GM10266 (cell line): ENCODE data around the gene PRCC.

ENCODE experiments used
- DNase-seq: peaks from one replicate; pipeline ENCODE4 v3.0.0; 2012; ENCODE audit errors: extremely low spot score
- TF ChIP-seq, protein P1 (sequence below): IDR thresholded peaks from 2 replicates; pipeline ENCODE4 v1.5.1; 2012; ENCODE audit warnings: mild to moderate bottlenecking, low read depth; ENCODE audit not compliant: control insufficient read depth, insufficient read depth; ENCODE audit errors: missing control alignments

Gene PRCC

DNA sequence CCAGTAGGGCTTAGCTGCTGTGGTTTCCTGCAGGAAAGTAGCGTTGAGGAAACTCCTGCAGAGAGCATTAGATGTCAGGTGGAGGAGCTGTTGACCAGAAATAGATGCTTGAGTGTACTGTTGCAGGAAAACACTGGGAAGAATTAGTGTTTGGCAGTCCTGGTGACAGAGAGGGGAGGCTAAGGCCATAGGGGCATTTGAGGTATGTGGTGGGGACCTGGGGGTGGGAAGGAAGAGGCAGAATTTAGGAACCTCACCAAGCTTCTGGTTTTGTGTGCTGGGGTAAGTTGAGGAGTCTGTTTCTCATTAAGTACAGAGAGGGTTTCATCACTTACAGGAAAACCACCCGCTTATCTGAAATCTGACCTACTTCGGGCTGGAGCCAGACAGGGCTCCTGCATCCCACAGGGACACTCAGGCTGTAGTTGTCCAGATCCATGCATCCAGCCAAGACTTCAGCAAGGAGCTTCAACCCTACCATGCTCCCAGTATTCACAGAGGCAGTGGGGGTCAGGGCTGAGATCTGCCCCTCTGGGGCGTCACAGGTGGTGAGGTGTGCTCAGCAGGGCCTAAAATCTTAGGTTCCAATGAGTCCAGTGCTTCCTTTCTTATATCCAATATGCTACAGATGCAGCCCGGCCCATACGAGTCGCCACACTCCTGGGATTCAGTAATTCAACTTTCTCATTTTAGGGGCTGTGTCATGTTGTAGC lies 34.2 kb downstream of the PRCC start:
- DNase-seq = no peak
- TF ChIP-seq, protein P1, sequence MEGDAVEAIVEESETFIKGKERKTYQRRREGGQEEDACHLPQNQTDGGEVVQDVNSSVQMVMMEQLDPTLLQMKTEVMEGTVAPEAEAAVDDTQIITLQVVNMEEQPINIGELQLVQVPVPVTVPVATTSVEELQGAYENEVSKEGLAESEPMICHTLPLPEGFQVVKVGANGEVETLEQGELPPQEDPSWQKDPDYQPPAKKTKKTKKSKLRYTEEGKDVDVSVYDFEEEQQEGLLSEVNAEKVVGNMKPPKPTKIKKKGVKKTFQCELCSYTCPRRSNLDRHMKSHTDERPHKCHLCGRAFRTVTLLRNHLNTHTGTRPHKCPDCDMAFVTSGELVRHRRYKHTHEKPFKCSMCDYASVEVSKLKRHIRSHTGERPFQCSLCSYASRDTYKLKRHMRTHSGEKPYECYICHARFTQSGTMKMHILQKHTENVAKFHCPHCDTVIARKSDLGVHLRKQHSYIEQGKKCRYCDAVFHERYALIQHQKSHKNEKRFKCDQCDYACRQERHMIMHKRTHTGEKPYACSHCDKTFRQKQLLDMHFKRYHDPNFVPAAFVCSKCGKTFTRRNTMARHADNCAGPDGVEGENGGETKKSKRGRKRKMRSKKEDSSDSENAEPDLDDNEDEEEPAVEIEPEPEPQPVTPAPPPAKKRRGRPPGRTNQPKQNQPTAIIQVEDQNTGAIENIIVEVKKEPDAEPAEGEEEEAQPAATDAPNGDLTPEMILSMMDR = no peak

DNA sequence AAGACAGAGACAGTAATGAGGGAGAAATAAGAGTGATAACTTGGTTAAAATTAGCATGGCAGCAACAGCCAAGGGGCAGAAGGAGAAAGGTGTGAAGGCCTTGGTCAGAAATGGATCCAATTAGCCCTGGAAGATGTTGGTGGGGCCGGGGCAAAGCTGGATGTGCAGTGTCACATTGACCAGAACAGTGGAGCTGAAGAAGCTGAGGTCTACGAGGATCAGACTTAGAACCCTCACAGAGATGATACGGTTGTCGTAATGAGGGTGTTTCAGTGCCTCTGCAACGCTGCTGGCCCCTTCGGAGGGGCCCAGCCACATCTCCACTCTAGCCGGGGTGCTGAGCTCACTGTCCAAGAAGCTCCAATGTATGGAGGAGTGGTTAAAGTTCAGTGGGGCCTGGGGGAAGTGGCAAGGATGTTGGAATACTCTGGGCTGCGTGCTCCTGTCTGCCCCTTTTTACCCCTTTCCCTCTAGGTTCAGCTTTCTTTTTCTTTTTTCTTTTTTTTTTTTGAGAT lies 35.1 kb downstream of the PRCC start:
- no peak for DNase-seq

DNA sequence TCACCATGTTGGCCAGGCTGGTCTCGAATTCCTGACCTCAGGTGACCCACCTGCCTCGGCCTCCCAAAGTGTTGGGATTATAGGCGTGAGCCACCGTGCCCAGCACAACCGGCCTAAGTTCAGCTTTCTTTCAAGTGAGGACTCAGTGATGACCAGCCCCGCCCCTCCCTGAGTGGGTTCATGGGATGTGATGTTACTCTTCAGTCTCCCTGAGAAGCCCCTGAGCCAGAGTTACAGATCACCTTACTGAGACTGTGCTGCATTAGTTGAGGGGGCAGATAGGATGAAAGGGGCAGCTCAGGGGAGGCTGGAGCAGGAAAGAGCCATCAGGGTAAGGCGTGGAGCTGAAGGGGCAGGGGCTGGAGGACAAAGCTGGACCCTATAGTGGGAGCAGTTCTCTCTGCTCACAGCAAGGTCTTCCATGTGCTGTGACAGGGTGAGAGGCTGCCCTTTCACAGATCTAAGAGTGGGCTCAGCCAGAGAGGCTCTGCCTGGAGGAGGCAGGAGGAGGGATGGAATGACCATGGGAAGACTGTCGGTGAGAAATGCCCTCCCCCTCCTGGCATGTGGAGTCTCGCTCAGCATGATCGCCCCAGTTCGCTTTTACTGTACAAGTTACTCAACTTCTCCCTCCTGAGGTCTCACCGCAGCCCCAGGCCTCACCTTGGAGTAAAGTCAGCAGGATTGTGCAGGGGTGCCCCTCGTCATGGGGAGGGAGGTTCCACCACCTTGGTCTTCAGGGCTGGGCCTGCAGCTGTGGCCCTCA lies 35.9 kb downstream of the PRCC start:
- DNase-seq = no peak
- TF ChIP-seq, protein P1 = no peak

More for the DNA sequence above, 35.1 kb downstream of the PRCC start:
- TF ChIP-seq, protein P1 = no peak

DNA sequence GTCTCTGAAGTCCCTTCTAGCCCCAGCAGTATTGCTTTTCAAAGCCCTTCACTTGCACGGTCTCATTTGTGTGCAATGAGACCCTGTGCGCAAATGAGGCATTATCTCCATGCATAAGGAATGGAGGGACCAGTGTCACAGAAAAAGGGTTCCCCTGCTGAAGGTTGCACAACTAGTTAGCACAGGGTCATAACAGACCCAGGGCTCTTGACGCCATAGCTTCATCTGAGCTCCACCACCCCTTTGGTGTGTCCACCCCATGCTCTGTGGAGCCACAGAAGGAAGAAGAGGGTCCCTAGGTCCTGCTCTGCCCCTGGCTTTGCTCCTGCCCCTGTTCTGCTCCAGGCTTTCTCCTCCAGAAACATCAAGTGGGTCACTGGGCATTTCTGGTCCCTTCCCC lies 36.7 kb downstream of the PRCC start:
- no peak for DNase-seq

DNA sequence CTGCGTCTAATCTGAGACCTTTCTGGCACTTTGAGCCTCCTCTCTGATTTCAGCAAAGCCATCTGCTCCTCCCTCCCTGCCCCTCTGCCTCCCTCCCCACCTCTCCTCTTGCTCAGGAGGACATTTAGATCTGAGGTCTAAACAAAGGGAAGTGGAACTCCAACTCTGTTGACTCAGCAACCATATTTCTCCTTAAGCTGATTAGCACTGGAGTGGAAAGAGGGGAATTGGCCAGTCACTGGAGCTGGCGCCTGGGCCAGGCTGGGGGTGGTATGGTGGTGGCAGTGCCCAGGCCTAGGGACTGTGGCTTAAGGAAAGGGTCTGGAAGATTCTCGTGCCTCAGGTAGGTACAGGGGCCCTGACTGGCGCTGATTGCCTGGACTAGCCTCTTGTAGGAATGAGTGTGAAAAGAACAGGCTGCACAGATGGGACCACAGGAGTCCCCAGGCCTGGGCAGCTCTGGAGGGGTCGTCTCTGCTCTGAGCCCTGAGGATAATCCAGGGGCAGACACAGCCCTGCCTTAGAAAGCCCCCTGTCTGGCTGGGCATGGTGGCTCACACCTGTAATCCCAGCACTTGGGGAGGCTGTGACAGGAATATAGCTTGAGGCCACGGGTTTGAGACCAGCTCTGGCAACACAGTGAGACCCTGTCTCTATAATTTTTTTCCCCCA lies 37.4 kb downstream of the PRCC start:
- DNase-seq = no peak
- TF ChIP-seq, protein P1 = no peak

More for the DNA sequence above, 36.7 kb downstream of the PRCC start:
- TF ChIP-seq, protein P1 = no peak

DNA sequence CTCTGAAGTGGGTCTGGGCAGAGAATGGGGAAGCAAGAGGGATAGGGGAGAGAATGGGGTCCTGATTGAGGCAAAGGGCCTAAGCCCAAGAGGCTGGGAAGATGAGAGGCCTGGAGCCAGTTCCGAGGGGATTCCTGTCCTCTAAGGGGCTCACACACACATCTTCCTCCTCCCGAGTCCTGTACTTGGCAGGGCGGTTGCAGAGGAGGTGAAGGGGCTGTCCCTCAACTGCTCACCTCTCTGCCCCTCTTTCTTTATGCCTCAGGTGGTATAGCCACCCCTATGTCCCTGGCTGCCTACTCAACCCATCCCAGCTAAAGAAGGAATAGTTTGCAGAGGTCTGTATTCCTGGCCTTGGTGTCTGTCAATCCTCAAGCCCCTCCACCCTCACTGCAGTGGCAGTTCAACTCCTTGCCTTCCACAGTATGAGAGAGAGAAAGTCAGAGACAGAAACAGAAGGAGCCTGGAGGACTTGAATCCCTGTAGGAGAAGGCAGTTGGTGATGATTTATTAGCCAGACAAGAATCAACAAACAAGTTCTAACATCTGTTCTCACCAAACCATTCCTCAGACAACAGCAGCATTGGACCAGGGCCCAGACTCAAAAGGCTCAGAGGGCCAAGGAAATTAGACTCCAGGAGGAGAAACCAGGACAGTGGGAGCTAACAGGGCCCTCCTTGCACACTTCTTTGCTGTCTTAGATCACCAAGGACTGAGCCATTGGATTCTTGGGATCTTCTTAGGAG lies 38.6 kb downstream of the PRCC start:
- TF ChIP-seq, protein P1 = no peak
- no peak for DNase-seq
